ENCODE results near the gene SCAPER.

SCAPER gene

GRCh38 chr15:76668900-76669299, 236.2 kb downstream of the SCAPER start:
- DNase-seq (ENCODE audit: low read depth in 2 of 2): no peak

DNA sequence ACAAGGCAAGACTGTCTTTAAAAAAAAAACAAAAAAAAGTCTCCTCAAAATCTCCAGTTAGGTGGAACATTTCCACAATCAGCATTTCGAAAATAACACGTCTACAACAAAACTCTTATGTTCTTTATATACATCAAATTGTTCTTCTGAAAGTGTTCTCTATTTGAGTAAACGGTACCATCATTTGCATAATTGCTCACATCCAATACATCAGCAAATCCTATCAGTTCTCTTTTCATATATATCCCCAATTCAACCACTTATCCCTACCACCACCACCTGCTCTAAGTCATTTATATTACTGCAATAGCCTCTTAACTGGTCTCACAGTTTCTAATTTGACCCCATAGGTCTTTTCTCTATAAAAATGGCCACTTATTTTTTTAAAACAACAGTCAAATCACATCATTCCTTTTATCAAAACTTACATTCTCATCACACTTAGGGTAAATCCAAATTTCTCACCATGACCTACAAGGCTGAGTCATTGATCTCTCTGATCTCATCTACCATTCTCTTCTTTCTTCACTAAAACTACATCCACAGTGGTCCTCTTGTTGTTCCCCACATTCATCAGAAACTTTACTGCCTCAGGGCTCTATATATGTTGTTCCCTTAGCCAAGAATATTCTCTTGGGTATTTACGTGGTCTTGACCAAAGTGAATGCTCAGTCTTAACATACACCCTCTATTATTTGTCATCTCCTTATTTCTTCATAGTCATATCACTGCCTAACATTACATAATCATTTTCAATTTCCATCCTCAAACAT, 237.0 kb downstream of the SCAPER start:
- DNase-seq (ENCODE audit: low read depth in 2 of 2): no peak

GRCh38 chr15:76664895-76665294, 240.2 kb downstream of the SCAPER start:
- no peak for DNase-seq (ENCODE audit: low read depth in 2 of 2)

DNA sequence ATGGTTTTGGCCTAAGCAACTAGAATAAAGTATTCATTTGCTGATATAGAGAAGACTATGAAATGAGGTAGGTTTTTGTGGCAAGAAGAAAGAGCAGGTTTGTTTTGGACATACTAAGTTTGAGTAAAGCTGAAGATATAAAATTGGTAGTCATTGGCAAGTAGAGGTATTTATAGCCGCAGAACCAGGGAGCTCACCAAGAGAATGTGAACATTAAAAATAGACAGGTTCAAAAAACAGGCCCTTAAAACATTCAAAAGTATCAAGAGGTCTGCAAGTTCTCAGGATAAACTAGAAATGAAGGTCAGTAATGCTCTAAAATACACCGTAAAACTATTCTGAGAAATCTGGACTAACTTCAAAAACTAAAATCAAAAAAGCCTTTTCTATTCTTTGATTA, 240.7 kb downstream of the SCAPER start:
- DNase-seq (ENCODE audit: low read depth in 2 of 2): no peak

DNA sequence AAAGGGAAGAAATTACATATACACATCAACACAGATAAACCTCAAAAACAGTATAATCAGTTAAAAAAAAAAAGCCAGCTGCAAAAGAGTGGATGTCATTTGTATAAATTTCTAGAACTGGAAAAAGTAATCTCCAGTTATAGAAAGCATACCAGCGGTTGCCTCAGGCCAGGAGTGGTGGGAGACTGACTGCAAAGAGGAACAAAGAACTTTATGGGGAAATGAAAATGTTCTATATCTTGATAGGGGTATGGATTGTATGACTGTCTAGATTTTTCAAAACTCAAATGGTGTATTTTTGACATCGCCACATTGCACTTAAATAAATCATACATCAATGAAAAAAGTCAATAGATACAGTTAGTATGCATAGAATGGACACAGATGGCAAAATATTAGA, 241.6 kb downstream of the SCAPER start:
- DNase-seq (ENCODE audit: low read depth in 2 of 2): no peak

GRCh38 chr15:76648732-76649444, 256.3 kb downstream of the SCAPER start:
- DNase-seq (ENCODE audit: low read depth in 2 of 2): no peak

DNA sequence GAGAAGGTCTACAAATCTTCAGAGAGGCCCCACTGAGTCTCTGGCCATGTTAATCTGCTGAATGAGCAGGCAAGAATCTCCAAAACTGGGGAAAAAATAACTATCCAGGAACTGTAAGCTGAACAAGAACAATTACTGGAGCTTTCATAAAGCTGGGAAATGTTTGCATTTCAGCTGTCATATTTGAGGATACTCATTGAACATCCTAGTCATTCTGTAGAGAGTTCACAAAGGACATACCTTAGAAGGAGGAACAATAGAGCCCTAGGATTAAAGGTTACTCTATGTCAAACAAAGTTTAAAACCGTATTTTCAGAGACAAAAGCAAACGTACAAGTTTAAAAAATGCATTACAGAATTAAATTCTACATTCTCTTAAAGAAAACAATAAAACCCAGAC, 257.5 kb downstream of the SCAPER start:
- DNase-seq (ENCODE audit: low read depth in 2 of 2): no peak

DNA sequence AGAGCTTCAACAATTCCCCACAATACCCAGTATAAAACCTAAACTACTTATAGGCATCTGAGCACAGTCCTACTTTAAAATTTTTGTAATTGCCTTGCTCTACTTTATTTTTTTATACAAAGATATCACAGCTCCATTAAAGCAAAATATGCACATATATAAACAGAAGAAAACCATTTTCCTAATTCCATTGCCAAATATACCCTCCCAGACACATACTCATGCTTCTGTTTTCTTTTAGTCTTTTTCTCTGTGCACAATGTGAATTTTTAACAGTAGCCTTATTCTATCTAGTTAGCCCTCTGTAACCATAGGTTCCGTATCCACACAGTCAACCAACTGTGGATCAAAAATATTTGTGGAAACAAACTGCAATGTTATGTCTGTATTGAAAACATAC, 260.5 kb downstream of the SCAPER start:
- DNase-seq (ENCODE audit: low read depth in 2 of 2): no peak

DNA sequence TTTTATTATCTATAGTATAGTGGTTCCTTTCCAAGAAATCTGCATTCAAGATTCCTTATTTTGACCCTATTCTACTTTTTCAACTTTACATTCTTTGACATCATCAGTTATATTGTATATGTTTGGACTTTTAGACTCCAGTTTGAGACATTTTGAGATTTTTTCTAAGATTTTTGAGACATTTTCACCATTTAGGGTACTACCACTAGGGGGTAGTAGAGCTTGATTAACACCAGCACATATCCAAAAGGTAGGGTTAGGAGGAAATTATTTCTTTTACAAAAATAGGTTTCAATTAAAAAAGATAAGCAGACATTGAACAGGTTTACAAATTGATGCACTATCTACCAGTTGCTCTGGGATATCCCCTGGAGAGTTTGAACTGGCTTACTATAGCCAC, 262.5 kb downstream of the SCAPER start:
- no peak for DNase-seq (ENCODE audit: low read depth in 2 of 2)

GRCh38 chr15:76637166-76637565, 268.0 kb downstream of the SCAPER start:
- no peak for DNase-seq (ENCODE audit: low read depth in 2 of 2)

GRCh38 chr15:76636059-76636458, 269.1 kb downstream of the SCAPER start:
- DNase-seq (ENCODE audit: low read depth in 2 of 2): no peak

DNA sequence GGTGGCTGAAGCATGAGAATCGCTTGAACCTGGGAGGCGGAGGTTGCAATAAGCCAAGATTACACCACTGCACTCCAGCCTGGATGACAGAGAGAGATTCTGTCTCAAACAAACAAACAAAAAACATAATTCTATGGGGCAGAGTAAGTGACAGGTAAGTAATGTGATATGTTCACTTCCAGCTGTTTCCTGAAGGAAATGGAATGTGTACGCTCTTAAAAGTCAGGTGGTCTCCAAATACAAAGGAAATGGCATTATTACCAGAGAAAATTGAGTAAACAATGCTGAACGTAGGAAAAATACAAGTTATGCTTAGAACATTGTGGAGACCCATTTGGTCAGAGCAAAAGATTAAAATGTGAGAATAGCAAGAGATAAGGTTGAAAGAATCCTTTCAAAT, 278.5 kb downstream of the SCAPER start:
- DNase-seq (ENCODE audit: low read depth in 2 of 2): no peak

- no peak for DNase-seq (ENCODE audit: low read depth in 2 of 2)
Observed at GRCh38 chr15:76625267-76625666, 279.9 kb downstream of the SCAPER start.

DNA sequence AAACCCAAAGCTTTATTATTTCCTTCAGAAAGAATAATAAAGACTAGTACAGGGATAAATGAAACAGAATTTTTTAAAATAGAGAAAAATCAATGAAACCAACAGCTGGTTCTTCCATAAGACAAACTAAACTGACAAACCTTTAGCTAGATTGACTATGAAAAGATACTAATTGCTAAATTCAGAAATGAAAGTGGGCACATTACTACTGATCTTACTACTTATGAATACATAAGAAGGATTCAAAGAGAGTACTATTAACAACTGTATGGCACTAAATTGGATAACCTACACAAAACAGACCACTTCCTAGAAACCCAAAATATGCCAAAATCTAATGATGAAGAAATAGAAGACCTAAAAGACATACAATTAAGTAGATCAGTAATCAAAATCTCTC, 290.4 kb downstream of the SCAPER start:
- no peak for DNase-seq (ENCODE audit: low read depth in 2 of 2)

GRCh38 chr15:76588811-76589747, 316.1 kb downstream of the SCAPER start:
- DNase-seq (ENCODE audit: low read depth in 2 of 2): no peak

DNA sequence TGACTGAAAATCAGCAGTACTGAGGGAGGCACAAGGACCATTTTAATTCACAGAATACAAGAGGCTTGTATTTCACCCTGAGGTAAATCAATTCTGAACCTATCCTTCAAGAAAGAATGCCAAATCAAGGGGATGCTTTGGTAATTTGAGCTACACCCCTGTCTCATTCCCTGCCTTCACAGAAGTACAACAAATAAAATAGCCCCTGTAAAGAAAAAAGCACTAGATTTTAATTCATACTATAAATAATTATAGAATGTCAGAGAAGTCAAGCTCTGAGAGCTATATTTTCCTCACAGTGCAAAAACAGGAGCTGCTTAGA, 319.6 kb downstream of the SCAPER start:
- no peak for DNase-seq (ENCODE audit: low read depth in 2 of 2)

DNA sequence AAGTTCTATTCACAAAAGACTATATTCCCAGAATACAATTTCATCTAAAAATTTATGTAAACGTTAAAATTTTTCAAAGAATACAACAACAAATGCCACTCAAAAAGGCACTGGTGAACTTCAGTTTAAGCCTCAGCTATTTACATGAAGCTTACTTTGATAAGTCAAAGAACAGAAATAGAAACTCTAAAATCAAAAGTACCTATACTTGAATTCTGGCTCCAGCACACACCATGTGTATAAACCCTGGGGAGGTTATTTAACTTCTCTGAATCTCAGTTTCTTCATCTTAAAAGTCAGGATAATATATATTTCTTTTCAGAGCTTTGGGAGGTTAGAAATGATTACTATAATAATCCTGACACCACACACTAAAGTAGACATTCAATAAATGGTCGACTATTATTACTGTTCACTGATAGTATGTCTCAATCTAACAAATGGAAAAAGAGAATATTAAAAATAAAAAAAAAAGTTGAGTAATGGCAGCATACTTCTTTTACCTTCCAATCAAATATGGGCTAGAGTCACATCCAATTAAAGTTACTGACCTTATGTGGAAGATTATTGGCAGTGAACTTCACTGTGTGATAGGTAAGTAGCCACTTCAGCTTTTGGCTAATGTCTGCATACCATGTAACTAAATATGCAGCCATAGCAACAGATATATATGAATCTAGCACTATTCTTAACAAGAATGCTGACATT, 320.1 kb downstream of the SCAPER start:
- no peak for DNase-seq (ENCODE audit: low read depth in 2 of 2)

- no peak for DNase-seq (ENCODE audit: low read depth in 2 of 2)
Observed at GRCh38 chr15:76582550-76582949, 322.6 kb downstream of the SCAPER start.

DNA sequence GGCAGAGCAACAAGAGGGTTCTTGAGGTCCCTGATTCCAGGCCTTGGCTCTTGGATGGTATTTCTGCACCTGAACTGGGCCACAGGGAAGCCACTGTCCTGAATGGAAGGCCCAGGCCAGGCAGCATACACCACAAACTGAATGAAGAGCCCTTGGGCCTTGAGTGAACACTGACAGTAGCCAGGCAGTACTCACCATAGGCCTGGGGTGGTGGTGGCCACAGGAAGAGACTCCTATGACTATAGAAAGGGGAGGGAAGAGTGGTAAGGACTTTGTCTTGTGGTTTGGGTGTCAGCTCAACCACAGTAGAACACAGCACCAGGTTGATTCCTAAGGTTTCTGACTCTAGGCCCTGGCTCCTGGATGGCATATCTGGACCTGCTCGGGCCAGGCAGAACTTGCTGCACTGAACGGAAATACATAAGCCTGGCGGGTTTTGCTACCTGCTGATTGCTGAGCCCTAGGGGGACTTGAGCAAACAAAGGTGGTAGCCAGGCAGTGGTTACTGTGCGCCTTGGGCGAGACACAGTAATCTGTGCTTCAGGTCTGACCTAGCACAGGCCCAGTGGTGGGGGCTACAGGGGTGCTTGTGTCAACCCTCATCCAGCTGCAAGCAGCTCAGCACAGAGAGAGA, 327.1 kb downstream of the SCAPER start:
- no peak for DNase-seq (ENCODE audit: low read depth in 2 of 2)

DNA sequence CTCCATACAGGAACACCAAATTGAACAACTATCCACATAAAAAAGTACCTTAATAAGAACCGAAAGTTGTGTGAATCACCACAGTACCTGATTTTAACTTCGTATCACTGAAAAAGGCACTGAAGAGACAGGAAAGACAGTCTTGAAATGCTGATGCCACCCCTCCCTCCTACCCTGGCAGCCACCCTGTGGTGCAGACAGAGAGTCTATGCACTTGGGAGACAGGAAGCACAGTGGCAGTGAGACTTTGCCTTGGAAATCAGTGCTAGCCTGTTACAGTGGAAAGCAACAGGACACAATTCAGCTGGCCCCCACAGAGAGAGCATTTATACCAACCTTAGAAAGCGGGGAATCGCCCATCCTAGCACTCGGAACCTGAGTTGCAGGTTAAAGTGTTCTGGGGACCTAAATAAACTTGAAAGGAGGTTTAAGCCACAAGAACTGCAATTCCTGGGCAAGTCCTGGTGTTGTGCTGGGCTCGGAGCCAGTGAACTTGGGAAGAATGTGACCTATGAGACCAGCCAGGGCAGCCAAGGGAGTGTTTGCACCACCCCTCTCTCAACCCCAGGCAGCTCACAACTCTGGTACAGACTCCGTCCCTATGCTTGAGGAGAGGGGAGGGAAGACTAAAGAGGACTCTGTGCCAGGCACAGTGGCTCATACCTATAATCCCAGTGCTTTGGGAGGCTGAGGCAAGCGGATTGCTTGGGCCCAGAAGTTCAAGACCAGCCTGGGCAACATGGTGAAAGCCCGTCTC, 328.4 kb downstream of the SCAPER start:
- no peak for DNase-seq (ENCODE audit: low read depth in 2 of 2)

GRCh38 chr15:76575679-76576078, 329.5 kb downstream of the SCAPER start:
- no peak for DNase-seq (ENCODE audit: low read depth in 2 of 2)
